GM12872 (cell line): ENCODE results near the gene GPAM.

Experiments
- TF ChIP-seq, protein P1 (sequence below): IDR thresholded peaks from 3 replicates; pipeline ENCODE4 v1.5.1; 2011; ENCODE audit warnings: low read depth, mild to moderate bottlenecking, low read length, moderate library complexity; ENCODE audit not compliant: insufficient read depth

The GPAM gene

DNA sequence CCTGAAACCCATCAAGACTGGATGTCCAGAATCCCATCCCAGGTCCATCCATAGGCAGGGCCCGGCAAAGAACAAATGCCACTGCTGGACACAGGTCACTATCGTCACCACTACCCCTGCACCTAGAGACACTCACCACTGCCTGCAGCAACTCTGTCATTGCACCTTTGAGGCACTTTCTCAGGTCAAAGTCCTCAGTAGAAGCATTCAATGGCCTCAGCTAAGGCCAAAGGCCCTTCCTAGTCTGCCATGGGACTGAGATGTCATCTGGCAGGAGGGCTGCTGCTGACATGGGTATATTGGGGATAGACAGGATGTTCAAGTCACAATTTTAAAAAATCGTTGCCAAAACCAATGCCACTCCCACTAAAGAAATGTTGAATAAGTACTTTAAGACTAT is 58.7 kb downstream of the GPAM start:
- TF ChIP-seq, protein P1, sequence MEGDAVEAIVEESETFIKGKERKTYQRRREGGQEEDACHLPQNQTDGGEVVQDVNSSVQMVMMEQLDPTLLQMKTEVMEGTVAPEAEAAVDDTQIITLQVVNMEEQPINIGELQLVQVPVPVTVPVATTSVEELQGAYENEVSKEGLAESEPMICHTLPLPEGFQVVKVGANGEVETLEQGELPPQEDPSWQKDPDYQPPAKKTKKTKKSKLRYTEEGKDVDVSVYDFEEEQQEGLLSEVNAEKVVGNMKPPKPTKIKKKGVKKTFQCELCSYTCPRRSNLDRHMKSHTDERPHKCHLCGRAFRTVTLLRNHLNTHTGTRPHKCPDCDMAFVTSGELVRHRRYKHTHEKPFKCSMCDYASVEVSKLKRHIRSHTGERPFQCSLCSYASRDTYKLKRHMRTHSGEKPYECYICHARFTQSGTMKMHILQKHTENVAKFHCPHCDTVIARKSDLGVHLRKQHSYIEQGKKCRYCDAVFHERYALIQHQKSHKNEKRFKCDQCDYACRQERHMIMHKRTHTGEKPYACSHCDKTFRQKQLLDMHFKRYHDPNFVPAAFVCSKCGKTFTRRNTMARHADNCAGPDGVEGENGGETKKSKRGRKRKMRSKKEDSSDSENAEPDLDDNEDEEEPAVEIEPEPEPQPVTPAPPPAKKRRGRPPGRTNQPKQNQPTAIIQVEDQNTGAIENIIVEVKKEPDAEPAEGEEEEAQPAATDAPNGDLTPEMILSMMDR: no peak

DNA sequence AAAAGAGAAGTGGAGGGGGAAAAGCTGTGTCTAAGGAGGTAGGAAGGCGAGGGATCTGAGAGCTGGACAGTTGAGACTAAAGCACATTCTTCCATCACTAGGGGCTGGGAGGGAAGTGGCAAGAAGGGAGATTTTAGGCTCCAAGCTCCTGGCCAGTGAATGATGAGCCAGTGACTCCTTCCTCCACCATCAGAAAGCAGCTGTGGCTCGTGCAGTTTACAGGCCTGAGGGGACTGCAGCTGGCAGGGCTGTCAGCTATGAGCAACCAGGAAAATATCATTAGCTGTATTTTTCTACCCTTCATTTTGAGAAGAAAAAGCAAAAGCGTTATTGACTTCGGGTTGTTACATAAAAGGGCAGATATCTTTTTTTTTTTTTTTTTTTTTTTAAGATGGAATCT is 60.7 kb downstream of the GPAM start:
- TF ChIP-seq, protein P1: no peak

DNA sequence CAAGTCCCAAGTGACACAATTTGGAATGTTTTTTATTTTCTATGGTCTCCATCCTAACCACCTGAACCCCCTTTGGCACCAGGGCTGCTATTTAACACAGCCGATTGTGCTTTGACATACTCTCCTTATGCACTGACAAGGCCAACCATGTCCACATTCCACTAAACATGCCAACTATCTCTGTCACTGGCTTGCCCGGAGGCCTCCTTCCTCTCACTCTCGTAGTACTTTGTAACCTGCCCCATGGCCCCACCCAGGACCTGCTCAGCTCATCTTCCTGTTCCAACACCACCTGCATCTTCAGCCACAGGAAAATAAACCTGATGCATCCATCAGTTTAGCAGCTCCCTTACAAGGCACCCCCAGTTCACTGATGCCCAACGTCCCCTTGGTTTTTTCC is 63.1 kb downstream of the GPAM start:
- TF ChIP-seq, protein P1: no peak

DNA sequence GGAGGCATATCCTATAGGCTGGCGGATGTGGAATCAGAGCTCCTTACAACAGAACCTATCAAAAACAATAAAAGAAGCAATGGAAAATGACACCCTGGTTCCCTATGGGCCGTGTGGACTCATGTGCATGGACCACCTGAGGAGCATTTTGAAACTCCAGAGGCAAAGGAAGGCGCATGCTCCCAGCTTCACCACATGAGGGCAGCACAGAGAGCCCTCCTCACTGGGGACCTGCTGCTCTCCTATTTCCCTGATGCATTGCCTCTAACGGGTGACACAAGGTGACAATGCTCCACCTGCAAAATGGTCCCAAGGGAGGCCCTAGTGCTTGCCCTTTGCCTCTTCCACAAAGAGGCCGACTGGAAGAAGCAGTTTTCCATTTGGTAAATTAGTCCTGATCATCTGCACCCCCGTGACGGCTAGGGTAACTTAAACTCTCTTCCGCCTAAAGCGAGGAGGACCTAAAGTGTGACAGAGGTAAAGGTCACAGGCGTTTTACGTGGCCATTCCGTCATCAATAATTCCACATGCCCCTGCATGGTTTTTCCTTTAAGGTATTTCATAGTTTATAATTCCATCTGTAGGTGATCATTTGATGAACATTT is 67.7 kb downstream of the GPAM start:
- TF ChIP-seq, protein P1: peak; percentile 95
